Right lobe of liver (tissue), 4 donors: ENCODE results near the gene LDLRAP1.

ENCODE experiments used
- CTCF ChIP-seq, 4 donors: fragments of 200-600 bp in 3 of 4; fragments of 450-650 bp in 1 of 4; IDR thresholded peaks; one replicate each; pipeline versions ENCODE4 v1.5.1 to v1.8.0; 2016 to 2022; ENCODE audit warnings: antibody characterized with exemption in 4 of 4, mild to moderate bottlenecking in 2 of 4
- POLR2A ChIP-seq: fragments of 450-650 bp; IDR thresholded peaks from one replicate; pipeline ENCODE4 v1.6.1; 2017; ENCODE audit warnings: antibody characterized with exemption, mild to moderate bottlenecking
- donor health status: DM: no; HTN: no; CAD: no.
- donor health status: DM: no; HTN: no; CAD: no.
- donor health status: DM: no; HTN: yes; CAD: no.

- TF ChIP-seq CTCF (IDR thresholded peaks at IDR 0.05) (no peak), POLR2A (no peak)
Measured at GRCh38 chr1:25572107-25572506, 28.7 kb downstream of the LDLRAP1 start.
